ENCODE results near the gene CAB39L. TPM values are rescaled to one million over a fixed set of nuclear protein-coding genes. Genes with fewer than 3 reads are reported as not detected.

Gene CAB39L
- total and polyA plus RNA-seq, 10 donors: 1.6 to 7.5 (median 5.9) TPM

- Histone ChIP-seq H3K4me3 (no peak overlapping the region), H3K27ac (no peak overlapping the region), H3K27me3 (replicated peaks in 1 of 7) (no peaks in the 10 kb centered on the region), H3K4me1 (peaks cover under 1 to 20% (median 6%) of the 10 kb centered on the region in 6 donors), H3K9me3 (peaks cover 0 to 25% (median 21%) of the 10 kb centered on the region in 8 donors), H3K36me3 (peaks cover 8 to 54% (median 39%) of the 10 kb centered on the region in 6 donors)
- DNase-seq: no peak
- WGBS, 5 donors: 68 to 81% (median 75%) methylated on average over 1 of the region's 1 CpG
- intact Hi-C loops (cut with DNase I; ENCODE audit: low total_unique reads): no loop called here
- no peak for TF ChIP-seq CTCF (IDR thresholded peaks at IDR 0.05 in 8 of 11, conservative IDR thresholded peaks at IDR 0.05 in 3 of 11)
- no peak for TF ChIP-seq POLR2A (IDR thresholded peaks at IDR 0.05)
- no peak for TF ChIP-seq POLR2AphosphoS5 (IDR thresholded peaks at IDR 0.05)
Measured at GRCh38 chr13:49459580-49459979, 15.7 kb upstream of the CAB39L start.

- no peak overlapping the region for H3K27ac ChIP-seq
- peaks cover 0 to 7% (median 2%) of the 10 kb centered on the region in 8 donors for H3K9me3 ChIP-seq
- 87 to 93% (median 90%) methylated on average over 7 of the region's 7 CpGs for WGBS, 5 donors
- H3K27me3 ChIP-seq (replicated peaks in 1 of 7): no peaks in the 10 kb centered on the region
- DNase-seq: no peak
- H3K36me3 ChIP-seq: peaks cover 0 to 43% (median 17%) of the 10 kb centered on the region in 6 donors
- no peak overlapping the region for H3K4me3 ChIP-seq
- H3K4me1 ChIP-seq: peaks cover 3 to 29% (median 13%) of the 10 kb centered on the region in 6 donors
- intact Hi-C loops (cut with DNase I; ENCODE audit: low total_unique reads): no loop called here
- no peak for TF ChIP-seq CTCF (IDR thresholded peaks at IDR 0.05 in 8 of 11, conservative IDR thresholded peaks at IDR 0.05 in 3 of 11)
- TF ChIP-seq POLR2AphosphoS5 (IDR thresholded peaks at IDR 0.05): no peak
- no peak for TF ChIP-seq POLR2A (IDR thresholded peaks at IDR 0.05)
Measured at GRCh38 chr13:49457221-49457620, 13.4 kb upstream of the CAB39L start.

DNA sequence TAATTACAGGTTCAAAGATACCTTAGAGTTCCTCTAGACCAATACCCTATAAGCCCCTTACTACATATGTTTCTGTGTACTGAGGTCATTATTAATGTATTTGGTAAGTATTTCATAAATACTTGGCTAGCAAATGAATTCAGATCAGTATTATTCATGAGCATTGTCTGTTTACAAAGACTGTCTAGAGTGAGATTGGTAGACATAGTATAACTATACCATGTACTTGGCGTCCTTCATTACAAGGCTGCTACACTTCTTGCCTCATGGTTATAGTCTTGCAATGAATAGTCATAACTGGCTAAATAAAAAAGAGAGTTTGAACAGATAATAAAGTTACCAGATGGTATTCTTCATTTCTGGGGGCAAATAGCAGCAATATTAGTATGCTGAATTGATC lies 12.3 kb upstream of the CAB39L start:
- DNase-seq: no peak
- WGBS, 5 donors: 88 to 97% (median 96%) methylated on average over 1 of the region's 1 CpG
- TF ChIP-seq CTCF (IDR thresholded peaks at IDR 0.05 in 8 of 11, conservative IDR thresholded peaks at IDR 0.05 in 3 of 11): no peak
- no peak for TF ChIP-seq POLR2AphosphoS5 (IDR thresholded peaks at IDR 0.05)
- TF ChIP-seq POLR2A (IDR thresholded peaks at IDR 0.05): no peak
- no peak overlapping the region for H3K4me3 ChIP-seq
- peaks cover 3 to 29% (median 13%) of the 10 kb centered on the region in 6 donors for H3K4me1 ChIP-seq
- H3K36me3 ChIP-seq: peaks cover 0 to 39% (median 7%) of the 10 kb centered on the region in 6 donors
- intact Hi-C loops (cut with DNase I; ENCODE audit: low total_unique reads): no loop called here
- no peaks in the 10 kb centered on the region for H3K9me3 ChIP-seq
- no peaks in the 10 kb centered on the region for H3K27me3 ChIP-seq (replicated peaks in 1 of 7)
- no peak overlapping the region for H3K27ac ChIP-seq

DNA sequence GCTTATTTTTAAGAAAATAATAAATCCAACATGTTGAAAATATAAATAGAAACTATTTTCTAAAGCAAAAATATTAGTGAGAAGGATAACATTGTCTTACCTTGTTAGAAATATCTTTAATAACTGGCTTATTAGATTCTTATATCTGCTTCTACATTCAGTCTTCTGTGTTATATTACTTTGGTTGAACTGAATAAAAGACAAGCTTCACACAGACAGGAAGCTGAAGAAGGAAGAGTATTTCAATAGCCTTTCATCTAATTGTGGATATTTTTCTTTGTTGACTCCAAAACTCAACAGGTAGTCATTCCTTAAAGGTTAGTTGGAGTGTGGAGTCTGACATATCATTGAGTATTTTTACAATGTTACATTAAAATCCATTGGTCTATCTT lies 11.1 kb upstream of the CAB39L start:
- Histone ChIP-seq H3K27me3 (replicated peaks in 1 of 7) (no peaks in the 10 kb centered on the region), H3K9me3 (no peaks in the 10 kb centered on the region), H3K4me3 (no peak overlapping the region), H3K27ac (peak overlapping the region in 5 of 8 donors; percentile 39 to 55 (median 43)), H3K4me1 (peaks cover 3 to 36% (median 17%) of the 10 kb centered on the region in 6 donors), H3K36me3 (peaks cover 0 to 27% (median 0%) of the 10 kb centered on the region in 6 donors)
- intact Hi-C loops (cut with DNase I; ENCODE audit: low total_unique reads): no loop called here
- TF ChIP-seq CTCF (IDR thresholded peaks at IDR 0.05 in 8 of 11, conservative IDR thresholded peaks at IDR 0.05 in 3 of 11): no peak
- no peak for TF ChIP-seq POLR2A (IDR thresholded peaks at IDR 0.05)
- no peak for TF ChIP-seq POLR2AphosphoS5 (IDR thresholded peaks at IDR 0.05)
- no peak for DNase-seq
